HG03354 (cell line): Measurements from ENCODE around the gene HDAC11.
A peak's percentile ranks its signal among the peaks of the same experiment; 100 is the strongest.
"Not testable (repeated sequence)": the region's sequence is repeated elsewhere in the genome, so short reads cannot be mapped to it uniquely, and the experiment has no call there.

Experiments used
- ATAC-seq: cut with Tn5 transposase; IDR thresholded peaks from one replicate; pipeline ENCODE4 v1.9.1; 2021; ENCODE audit warnings: mild to moderate bottlenecking; ENCODE audit not compliant: unreplicated experiment, poor library complexity, severe bottlenecking

The HDAC11 gene, protein sequence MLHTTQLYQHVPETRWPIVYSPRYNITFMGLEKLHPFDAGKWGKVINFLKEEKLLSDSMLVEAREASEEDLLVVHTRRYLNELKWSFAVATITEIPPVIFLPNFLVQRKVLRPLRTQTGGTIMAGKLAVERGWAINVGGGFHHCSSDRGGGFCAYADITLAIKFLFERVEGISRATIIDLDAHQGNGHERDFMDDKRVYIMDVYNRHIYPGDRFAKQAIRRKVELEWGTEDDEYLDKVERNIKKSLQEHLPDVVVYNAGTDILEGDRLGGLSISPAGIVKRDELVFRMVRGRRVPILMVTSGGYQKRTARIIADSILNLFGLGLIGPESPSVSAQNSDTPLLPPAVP

DNA sequence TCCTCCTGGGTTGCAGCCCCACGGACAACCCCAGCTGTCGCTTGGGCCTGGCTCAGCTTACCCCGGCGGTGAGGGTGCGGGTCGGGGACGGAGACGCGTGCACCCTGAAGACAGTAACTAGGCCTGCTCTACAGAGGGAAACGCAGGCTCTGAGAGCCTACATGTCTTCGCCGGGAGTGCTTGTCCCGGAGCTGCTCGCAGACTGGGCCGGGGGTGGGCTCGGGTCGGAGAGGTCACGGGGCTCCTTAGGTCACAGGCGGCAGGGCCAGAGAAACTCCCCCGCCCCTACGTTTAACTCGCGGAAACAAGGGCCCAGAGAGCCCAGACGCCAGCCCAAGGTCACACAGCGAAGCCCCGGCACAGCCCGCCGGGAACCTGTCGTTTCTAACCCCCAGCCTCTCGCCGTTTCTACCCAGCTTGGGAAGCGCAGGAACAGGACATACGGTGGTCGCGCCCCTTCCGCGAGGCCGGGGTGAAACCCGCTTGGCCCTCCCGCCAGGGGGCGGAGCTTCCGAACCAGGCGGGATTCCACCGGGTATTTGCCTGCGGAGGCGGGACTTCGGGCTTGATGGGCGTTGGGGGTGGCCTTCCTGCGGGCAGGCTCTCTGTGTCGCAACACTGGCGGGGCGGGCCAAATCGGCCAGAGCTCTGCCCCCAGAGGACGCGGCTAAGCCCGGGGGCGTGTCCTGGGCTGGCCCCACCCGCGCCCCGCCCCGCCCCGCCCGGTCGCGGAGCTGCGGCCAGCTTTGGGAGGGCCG is at the start of gene HDAC11:
TSS of gene HDAC11 (plus strand) at position 725 of the 758 bp plus-strand sequence. CDS start 42 bp downstream, outside the sequence.
- peak; percentile 98 for ATAC-seq

DNA sequence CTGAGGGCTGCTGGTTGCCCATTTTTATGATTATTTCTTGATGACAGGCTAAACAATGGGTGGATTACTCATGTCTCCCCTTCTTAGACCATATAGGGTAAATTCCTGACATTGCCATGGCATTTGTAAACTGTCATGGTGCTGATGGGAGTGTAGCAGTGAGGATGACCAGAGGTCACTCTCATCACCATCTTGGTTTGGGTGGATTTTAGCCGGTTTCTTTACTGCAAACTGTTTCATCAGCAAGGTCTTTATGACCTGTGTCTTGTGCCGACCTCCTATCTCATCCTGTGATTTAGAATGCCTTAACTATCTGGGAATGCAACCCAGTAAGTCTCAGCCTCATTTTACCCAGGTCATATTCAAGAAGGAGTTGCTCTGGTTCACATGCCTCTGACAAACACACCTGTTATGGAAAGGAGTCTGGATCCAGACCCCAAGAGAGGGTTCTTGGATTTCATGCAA is 49.7 kb upstream of the HDAC11 start:
- ATAC-seq, result not testable (repeated sequence)

DNA sequence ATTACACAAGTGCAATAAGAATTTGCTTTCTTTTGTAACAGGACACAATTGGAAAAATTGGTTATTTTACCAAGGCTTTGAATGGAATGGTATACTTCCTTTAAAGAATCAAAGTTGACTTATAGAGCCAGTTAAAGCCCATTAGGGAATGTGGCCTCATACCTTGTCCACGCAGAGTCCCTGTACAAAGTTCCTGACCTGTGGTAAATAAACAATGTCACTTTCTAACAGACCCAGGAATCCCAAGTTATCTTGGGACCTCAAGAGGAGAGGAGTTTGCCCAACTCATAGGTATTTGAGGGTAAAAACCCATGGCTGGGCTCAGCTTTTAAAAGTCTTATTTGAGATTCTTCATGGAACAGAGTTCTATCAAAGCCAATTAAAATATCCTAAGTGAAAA is 48.0 kb upstream of the HDAC11 start:
- ATAC-seq, result no peak

DNA sequence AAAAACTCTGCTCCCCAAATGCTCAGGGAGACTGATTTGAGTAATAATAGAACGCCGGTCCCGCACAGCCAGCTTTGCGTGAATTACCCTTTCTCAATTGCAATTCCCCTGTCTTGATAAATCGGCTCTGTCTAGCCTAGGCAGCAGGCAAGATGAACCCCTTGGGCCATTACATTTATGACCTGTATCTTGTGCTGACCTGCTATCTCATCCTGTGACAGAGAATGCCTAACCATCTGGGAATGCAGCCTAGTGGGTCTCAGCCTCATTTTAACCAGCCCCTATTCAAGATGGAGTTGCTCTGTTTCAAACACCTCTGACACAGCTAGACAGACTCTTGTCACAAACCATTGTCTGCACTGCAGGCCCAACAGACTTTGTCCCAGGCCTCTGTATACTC is 46.2 kb upstream of the HDAC11 start:
- no peak for ATAC-seq

DNA sequence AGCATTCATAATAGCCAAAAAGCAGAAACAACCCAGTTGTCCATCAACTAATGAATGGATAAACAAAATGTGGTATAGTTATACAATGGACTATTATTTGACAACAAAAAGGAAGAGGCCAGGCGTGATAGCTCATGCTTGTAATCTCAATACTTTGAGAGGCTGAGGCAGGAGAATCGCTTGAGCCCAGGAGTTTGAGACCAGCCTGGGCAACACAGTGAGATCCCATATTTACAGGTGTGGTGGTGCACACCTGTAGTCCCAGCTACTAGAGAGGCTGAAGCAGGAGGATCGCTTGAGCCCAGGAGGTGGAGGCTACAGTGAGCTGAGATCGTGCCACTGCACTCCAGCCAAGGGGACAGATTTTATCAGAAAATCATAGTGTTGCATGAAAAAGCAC is 43.9 kb upstream of the HDAC11 start:
- not testable (repeated sequence) for ATAC-seq

DNA sequence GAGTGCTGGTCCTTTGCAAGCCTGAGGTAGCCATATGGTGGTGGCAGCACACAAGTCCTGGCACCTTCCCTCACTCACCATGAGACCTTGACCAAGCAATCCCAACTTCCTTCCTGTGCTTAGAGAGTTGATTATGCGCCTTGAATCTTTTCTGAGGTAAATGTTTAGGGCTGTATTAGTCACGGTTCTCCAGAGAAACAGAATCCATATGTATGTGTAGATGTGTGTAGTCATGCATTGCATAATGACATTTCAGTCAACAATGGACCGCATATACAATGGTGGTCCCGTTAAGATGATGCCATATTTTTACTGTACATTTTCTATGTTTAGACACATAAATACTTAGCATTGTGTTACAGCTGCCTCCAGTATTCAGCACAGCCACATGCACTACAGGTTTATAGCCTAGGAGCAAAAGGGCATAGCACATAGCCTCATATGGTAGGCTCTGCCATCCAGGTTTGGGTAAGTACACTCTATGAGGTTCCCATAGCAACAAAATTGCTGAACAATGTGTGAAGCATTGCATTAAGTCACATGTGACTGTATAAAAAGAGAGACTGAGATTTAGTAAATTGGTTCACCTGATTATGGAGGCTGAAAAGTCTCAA is 39.8 kb upstream of the HDAC11 start:
- no peak for ATAC-seq

DNA sequence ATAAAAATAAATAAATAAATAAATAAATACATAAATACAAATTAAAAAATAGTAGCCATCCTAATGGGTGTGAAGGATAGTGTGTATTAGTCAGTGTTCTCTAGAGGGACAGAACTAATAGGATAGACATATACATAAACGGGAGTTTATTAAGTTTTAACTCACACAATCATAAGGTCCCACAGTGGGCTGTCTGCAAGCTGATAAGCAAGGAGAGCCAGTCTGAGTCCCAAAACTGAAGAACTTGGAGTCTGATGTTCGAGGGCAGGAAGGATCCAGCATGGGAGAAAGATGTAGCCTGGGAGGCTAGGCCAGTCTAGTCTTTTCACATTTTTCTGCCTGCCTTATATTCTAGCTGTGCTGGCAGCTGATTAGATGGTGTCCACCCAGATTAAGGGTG is 37.2 kb upstream of the HDAC11 start:
- ATAC-seq, result not testable (repeated sequence)

DNA sequence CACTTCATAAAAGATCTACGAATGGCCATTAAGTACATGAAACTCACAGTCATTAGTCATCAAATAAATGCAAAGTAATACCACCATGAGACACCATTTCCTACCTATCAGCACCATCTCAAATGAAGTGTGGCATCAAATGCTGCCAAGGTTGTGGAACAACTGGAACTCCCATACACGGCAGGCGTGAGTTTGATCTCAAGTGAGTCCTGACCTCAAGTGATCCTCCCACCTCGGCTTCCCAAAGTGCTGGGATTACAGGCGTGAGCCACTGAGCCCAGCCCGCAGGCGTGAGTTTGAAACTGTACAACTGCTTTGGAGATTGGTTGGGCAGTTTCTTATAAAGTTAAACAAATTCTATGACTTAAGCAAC is 28.8 kb upstream of the HDAC11 start:
- ATAC-seq, result peak; percentile 19

DNA sequence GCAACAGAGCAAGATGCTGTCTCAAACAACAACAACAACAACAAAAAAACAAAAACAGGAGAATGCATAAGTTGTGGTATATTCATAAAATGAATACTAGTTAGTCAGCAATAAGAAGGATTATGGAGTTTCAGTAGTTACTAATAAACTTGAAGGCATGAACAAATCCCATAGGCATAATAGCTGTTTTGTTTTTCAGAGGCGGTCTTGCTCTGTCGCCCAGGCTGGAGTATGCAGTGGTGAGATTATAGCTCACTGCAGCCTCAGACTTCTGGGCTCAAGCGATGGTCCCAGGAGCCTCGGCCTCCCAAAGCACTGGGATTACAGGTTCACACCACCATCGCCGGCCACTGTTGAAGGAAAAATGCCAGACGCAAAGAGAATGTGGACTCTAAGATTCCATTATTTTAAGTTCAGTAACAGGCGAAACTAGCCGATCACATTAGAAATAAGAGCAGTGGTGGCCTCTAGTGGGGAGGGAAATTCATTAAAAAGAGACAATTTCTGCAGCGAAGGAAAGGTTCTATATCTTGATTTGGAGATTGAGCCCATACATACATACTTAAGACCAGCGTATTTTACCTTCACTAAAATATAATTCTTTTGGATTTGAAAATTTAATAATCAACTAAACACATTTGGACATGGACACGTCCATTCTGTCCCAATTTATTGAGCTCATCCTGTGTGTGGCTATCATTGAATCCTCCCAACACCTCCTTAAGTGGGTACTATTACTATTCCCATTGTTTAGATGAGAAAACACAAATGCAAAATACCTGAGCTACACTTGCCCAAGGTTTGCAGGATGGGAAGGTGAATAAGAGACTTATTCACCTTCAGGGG is 27.4 kb upstream of the HDAC11 start:
- ATAC-seq, result peak; percentile 21

DNA sequence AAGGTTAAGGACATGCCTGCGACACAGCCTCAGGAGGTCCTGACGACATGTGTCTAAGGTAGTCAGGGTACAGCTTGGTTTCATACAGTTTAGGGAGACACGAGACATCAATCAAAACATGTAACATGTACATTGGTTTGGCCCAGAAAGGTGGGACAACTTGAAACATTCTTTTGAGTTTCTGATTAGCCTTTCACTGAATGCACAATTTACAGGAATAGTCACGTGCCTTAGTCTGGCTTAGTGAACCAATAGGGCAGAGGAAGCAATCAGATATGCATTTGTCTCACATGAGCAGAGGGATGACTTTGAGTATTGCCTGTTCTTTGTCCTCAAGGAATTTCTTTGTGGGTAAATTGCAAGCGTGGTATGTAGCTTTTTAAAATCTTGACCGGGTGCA is 24.5 kb upstream of the HDAC11 start:
- ATAC-seq, result no peak

DNA sequence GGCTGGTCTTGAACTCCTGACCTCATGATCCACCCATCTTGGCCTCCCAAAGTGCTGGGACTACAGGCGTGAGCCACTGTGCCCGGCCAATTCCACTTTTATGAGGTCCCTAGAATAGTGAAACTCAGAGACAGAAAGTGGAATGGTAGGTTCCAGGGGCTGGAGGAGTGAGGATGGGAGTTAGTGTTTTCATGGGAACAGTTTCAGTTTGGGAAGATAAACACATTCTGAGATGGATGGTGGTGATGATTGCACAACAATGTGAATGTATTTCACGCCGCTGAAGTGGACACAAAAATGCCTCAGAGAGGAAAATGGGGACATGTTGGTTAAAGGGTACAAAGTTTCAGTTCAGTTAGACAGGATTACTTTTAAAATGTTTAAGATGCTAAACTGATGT is 22.5 kb upstream of the HDAC11 start:
- ATAC-seq, result no peak

DNA sequence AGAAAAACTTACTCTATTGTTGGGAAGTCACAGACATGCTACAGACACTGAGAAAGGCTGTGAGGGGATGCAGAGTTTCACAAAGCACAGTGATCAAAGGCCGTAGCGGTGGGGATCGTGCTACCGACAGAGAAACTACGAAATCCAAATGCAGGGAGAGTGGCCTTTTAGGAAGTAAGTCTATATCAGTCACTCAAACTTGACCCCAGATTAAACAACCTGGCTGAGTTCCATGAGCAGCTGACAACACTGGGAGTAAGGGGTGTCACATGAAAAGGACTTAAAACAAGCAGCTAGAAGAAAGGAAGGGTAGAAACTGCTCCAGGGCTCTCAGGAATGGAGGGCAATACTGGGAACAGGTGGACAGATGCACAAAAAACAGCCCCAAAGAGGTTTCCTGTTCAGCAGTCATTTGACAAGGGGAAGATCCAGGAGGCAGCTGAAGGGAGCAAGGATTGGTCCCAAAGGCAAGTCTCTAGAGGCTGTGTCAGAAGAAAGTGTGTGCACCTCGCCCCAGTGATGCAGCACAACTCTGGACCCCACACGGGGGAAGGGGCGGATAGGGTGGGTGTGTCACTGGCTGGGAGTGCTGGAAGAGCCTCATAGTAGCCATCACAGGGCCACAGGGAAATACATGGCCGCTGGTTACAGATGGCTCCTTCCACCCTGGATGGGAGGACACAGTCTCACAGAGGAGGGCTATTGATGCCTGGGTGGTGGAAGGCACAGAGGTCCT is 20.3 kb upstream of the HDAC11 start:
- ATAC-seq, result no peak

DNA sequence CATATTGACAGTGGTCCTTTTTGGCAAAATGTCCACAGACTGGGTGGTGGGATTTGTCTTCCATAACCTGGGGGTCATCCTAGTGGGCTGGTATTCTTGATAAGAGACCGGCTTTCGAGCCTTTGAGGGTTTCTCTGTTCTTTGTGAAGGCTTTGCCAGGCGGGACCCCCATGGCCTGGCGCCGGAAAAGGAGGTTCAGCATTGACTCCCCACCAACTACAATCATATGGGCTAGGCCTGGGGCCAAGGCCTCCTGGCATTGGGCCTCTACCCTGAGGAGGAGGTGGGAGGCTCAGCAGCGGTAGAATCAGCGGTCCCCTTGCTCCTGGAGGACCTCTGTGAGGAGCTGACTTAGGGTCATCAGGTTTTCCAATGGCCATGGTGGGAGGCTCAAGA is 19.8 kb upstream of the HDAC11 start:
- ATAC-seq, result no peak

DNA sequence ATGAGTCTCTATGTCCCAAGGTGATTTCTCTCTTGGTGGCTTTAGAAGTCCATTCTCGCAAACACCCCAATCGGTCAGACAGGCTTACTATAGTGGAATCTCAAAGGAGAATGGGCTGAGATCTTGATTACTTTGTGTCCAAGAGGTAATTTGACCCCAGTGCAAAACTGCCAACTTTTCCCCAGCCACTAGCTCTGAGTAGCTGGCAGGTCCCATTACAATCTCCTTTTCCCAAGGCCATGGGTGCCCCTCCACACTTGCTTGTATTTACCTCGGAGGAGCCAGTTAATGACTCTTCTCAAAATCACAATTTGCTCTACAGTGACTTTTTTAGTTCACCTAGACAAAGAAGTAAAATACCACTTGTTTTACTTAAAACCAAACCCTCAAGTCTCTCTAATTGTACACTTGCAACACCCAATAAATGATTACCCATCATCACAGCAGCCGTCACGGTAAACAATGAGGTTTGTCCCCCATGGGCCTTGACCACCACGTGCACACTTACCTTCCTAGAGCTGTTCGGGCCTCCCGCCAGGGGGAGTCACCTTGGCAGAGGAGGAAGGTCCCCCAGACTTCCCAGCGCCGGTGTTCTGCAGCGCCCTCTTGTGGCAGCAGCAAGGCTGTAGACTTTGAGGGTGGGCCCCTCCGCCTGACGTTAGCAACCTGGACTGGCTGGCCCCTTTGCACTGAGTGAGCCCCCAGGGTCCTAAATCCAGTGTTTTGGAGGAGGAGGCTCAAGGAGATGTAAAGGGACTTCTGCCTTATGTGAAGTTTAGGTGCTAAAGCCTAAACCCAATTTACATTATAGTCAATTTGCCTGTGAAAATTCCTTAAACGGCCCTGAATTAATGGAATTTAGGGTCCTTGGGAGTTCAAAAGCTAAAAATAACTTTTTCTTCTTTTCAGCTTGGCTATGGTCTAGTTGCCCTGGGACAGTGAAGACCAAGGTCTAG is 18.7 kb upstream of the HDAC11 start:
- no peak for ATAC-seq

DNA sequence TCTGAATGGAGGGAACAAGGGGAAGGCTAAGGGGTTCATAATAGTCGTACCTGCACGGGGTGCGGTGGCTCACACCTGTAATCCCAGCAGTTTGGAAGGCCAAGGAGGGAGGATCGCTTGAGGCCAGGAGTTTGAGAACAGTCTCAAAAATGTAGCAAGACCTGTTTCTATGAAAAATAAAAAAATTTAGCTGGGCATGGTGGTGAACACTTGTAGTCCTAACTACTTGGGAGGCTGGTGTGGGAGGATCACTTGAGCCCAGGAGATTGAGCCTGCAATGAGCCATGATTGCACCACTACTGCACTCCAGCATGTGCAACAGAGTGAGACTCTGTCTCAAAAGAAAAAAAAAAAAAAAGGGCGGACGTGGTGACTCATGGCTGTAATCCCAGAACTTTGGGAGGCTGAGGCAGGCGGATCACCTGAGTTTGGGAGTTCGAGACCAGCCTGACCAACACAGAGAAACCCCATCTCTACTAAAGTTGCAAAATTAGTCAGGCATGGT is 17.9 kb upstream of the HDAC11 start:
- no peak for ATAC-seq

DNA sequence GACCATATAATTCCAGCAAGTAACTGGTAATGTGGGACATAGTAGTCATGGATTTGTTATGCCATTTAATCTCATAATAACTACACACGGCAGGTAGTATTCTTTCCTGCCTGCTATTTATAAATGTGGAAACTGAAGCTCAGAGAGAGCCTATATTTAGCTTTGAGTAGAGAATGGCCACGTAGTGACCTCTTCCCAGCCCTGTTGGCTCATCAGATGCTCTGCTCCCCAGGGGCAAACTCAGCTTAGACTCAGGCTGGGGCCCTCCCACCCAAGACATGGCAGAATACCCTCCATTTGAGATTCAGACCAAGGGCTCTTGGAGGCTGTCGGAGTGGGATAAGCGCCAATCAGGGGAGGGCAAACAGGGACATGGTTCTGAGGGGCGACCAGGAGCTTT is 17.3 kb upstream of the HDAC11 start:
- ATAC-seq, result no peak

DNA sequence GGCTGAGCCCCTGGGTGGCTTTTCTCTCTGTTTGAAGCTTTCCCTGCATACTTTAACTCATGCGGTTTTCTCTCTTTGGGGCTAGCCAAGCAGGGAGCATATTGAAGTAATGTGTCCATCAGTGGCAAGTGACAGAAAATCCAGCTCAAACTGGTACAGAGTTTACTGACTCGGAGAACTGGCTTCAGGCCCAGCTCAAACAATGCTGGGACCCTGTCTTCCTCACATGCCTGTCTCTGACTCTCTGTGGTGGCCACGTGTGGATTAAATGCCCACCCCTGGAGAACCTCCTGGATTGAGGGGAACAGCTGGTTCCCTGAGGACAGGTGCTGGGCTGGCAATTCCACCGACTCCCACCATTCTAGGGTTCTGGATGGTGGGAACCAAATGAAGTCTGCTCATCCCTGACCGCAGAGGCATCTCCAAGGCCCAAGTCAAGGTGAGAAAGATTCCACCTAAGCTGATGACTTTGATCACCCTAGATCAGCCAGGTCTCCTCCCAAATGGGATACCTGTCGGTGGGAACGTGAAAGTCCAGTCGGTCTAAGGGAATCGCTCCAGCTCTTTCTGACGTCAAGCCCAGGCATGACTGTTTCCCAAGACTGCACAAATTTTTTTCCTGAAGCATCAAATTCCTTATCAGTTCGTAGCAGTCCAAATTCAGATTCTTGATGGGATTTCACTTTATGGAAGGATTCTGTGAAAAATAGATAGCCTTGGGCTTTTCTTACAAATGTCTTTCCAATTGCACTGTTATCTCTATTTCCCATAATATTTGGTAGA is 16.3 kb upstream of the HDAC11 start:
- no peak for ATAC-seq
